HCT116 (cell line): Measurements from ENCODE around the gene AUTS2. TPM values are rescaled to one million over a fixed set of nuclear protein-coding genes. Genes with fewer than 3 reads are reported as not detected.

Experiments
- ATAC-seq: fragments of 200-7000 bp; cut with Tn5 transposase; 2 replicates; pipeline ENCODE4 v1.9.1; 2020; ENCODE audit warnings: mild to moderate bottlenecking, moderate library complexity
- BruUV-seq: library from RNA; stranded (reverse); fragments of 400-500 nt; replicated peaks from 2 replicates; lab custom pipeline; 2021; lab: Mats Ljungman, UMichigan
- CTCF ChIA-PET: fragments of 300-600 bp; sonication (Branson Sonifier 250); formaldehyde crosslinking; loops from one replicate; lab custom pipeline; 2021; ENCODE audit warnings: antibody characterized with exemption; lab: Charles Lee
- POLR2A ChIA-PET: fragments of 300-600, 350-600 bp; sonication (Branson Sonifier 250); formaldehyde crosslinking; loops from one replicate; lab custom pipeline; 2021; ENCODE audit warnings: antibody characterized with exemption; lab: Charles Lee
- RAD21 ChIA-PET, 2 experiments: fragments of 300-600 bp; sonication (Branson Sonifier 250); formaldehyde crosslinking; loops; one replicate each; lab custom pipeline; 2023; ENCODE audit warnings: low total read pairs in 2 of 2; ENCODE audit not compliant: uncharacterized antibody in 2 of 2, unreplicated experiment in 2 of 2, low non-redundant PET in 1 of 2; lab: Charles Lee
- DNase-seq: peaks from one replicate; pipeline ENCODE4 v3.0.0-alpha.2; 2010; ENCODE audit warnings: low read depth, low spot score
- H2AFZ ChIP-seq: fragments of 200-600 bp; shearing (Covaris generic), sonication (generic); 2 replicates; pipeline ENCODE4 v1.6.1; 2017; ENCODE audit warnings: low read depth, mixed run types, mixed read lengths, antibody characterized with exemption, low read length; ENCODE audit not compliant: poor library complexity, severe bottlenecking
- H3K27ac ChIP-seq: 2 replicates; pipeline ENCODE4 v1.5.1; 2012; ENCODE audit warnings: low read depth, low read length
- H3K27me3 ChIP-seq: fragments of 200-600 bp; sonication (generic); 2 replicates; pipeline ENCODE4 v1.6.1; 2016; ENCODE audit warnings: mixed run types, low read length, mixed read lengths; ENCODE audit not compliant: insufficient read depth
- H3K36me3 ChIP-seq, 2 experiments: fragments of 200-500 bp in 1 of 2; fragments of 200-600 bp in 1 of 2; sonication (Bioruptor generic) in 1 of 2; sonication (generic) in 1 of 2; 2 replicates each; pipeline versions ENCODE4 v1.5.1 to v1.6.1; 2014 to 2016; ENCODE audit warnings: low read length in 2 of 2, inconsistent platforms in 1 of 2, mixed read lengths in 1 of 2, mixed run types in 1 of 2; ENCODE audit not compliant: insufficient read depth in 2 of 2, control insufficient read depth in 1 of 2
- H3K4me1 ChIP-seq, 2 experiments: fragments of 200-600 bp in 1 of 2; sonication (generic) in 1 of 2; 2 replicates each; pipeline versions ENCODE4 v1.5.1 to v1.6.1; 2012 to 2017; ENCODE audit warnings: low read length in 2 of 2, inconsistent platforms in 1 of 2, mild to moderate bottlenecking in 1 of 2, mixed read lengths in 1 of 2, mixed run types in 1 of 2, moderate library complexity in 1 of 2; ENCODE audit not compliant: insufficient read depth in 2 of 2, control insufficient read depth in 1 of 2
- H3K4me2 ChIP-seq: fragments of 200-600 bp; sonication (generic); 2 replicates; pipeline ENCODE4 v1.6.1; 2017; ENCODE audit warnings: mixed run types, low read length, mixed read lengths
- H3K4me3 ChIP-seq, 2 experiments: fragments of 200-600 bp in 1 of 2; sonication (generic) in 1 of 2; replicated peaks in 1 of 2; 2 replicates each; pipeline ENCODE4 v1.5.1; 2011 to 2016; ENCODE audit warnings: low read length in 2 of 2, control low read depth in 1 of 2, low read depth in 1 of 2, mild to moderate bottlenecking in 1 of 2, mixed read lengths in 1 of 2, mixed run types in 1 of 2
- H3K79me2 ChIP-seq: fragments of 200-600 bp; sonication (generic); 2 replicates; pipeline ENCODE4 v1.6.1; 2017; ENCODE audit warnings: mild to moderate bottlenecking, mixed run types, low read length, moderate library complexity, mixed read lengths; ENCODE audit not compliant: insufficient read depth
- H3K9ac ChIP-seq: fragments of 200-600 bp; sonication (generic); 2 replicates; pipeline ENCODE4 v1.6.1; 2016; ENCODE audit warnings: low read length, mixed read lengths
- H3K9me2 ChIP-seq: fragments of 200-600 bp; sonication (generic), shearing (Covaris generic); 2 replicates; pipeline ENCODE4 v1.6.1; 2017; ENCODE audit warnings: mixed run types, mild to moderate bottlenecking, moderate library complexity; ENCODE audit not compliant: insufficient read depth
- H3K9me3 ChIP-seq, 2 experiments: fragments of 200-500 bp in 1 of 2; fragments of 200-600 bp in 1 of 2; sonication (Bioruptor generic) in 1 of 2; sonication (generic) in 1 of 2; 2 replicates each; pipeline ENCODE4 v1.6.1; 2014 to 2017; ENCODE audit warnings: low read length in 2 of 2, mixed read lengths in 2 of 2, inconsistent platforms in 1 of 2, low read depth in 1 of 2, mild to moderate bottlenecking in 1 of 2, mixed run types in 1 of 2, moderate library complexity in 1 of 2; ENCODE audit not compliant: control insufficient read depth in 1 of 2, insufficient read depth in 1 of 2
- H4K20me1 ChIP-seq: fragments of 200-600 bp; sonication (generic), shearing (Covaris generic); 2 replicates; pipeline ENCODE4 v1.6.1; 2017; ENCODE audit warnings: mixed run types, mild to moderate bottlenecking, moderate library complexity; ENCODE audit not compliant: insufficient read depth
- ATF3 ChIP-seq: IDR thresholded peaks from 2 replicates; pipeline ENCODE4 v1.6.1; 2012
- CEBPB ChIP-seq: IDR thresholded peaks from 2 replicates; pipeline ENCODE4 v1.6.1; 2012; ENCODE audit warnings: low read depth
- ELF1 ChIP-seq: IDR thresholded peaks from 2 replicates; pipeline ENCODE4 v1.6.1; 2012; ENCODE audit warnings: low read depth, borderline replicate concordance
- EZH2phosphoT487 ChIP-seq: fragments of 200-600 bp; IDR thresholded peaks from 2 replicates; pipeline ENCODE4 v1.6.1; 2018; ENCODE audit warnings: antibody characterized with exemption, borderline replicate concordance
- POLR2A ChIP-seq: IDR thresholded peaks from 2 replicates; pipeline ENCODE4 v1.7.0; 2011; ENCODE audit warnings: borderline replicate concordance; ENCODE audit not compliant: insufficient read depth, insufficient read length; ENCODE audit errors: extremely low read depth
- POLR2AphosphoS5 ChIP-seq: IDR thresholded peaks from 2 replicates; pipeline ENCODE4 v1.6.1; 2011; ENCODE audit warnings: mild to moderate bottlenecking, low read depth, low read length, moderate library complexity
- SRF ChIP-seq: IDR thresholded peaks from 2 replicates; pipeline ENCODE4 v1.6.1; 2012; ENCODE audit warnings: low read depth
- YY1 ChIP-seq: IDR thresholded peaks from 2 replicates; pipeline ENCODE4 v1.6.1; 2011; ENCODE audit warnings: low read length, low read depth, moderate library complexity, mild to moderate bottlenecking; ENCODE audit not compliant: insufficient replicate concordance; ENCODE audit errors: extremely low read depth
- ZBTB33 ChIP-seq: IDR thresholded peaks from 2 replicates; pipeline ENCODE4 v1.6.1; 2011; ENCODE audit warnings: mild to moderate bottlenecking, low read length, moderate library complexity; ENCODE audit not compliant: insufficient replicate concordance; ENCODE audit errors: extremely low read depth
- ZFX ChIP-seq: fragments of 450-650 bp; IDR thresholded peaks from 2 replicates; pipeline ENCODE4 v1.6.1; 2017
- intact Hi-C: fragments of 100-400 bp; cut with micrococcal nuclease; formaldehyde crosslinking; loops from 2 replicates; pipeline ENCODE4 v1.10.0; 2022
- total RNA-seq: library from RNA; stranded (reverse); gene quantifications from one replicate; pipeline ENCODE4 v1.2.1, GENCODE V29; 2021; ENCODE audit not compliant: unreplicated experiment

AUTS2 gene
- total RNA-seq, 1 experiment from 2014 or later = 0.93 TPM

GRCh38 chr7:70477036-70478010 lies 879.0 kb downstream of the AUTS2 start:
- Histone ChIP-seq H3K36me3 (no peaks in the 10 kb centered on the region), H2AFZ (no peak overlapping the region), H3K9me2 (no peaks in the 10 kb centered on the region), H3K4me2 (no peak overlapping the region), H4K20me1 (no peaks in the 10 kb centered on the region), H3K79me2 (no peaks in the 10 kb centered on the region), H3K27ac (no peak overlapping the region), H3K4me1 (no peaks in the 10 kb centered on the region), H3K4me3 (no peak overlapping the region), H3K27me3 (no peaks in the 10 kb centered on the region), H3K9me3 (peaks cover 3 to 34% of the 10 kb centered on the region in 2 experiments; a peak in 2 of 4 replicates), H3K9ac (no peak overlapping the region)
- DNase-seq = no peak
- no peak for TF ChIP-seq EZH2phosphoT487
- TF ChIP-seq ZBTB33 = no peak
- no peak for TF ChIP-seq POLR2AphosphoS5
- no peak for TF ChIP-seq YY1
- TF ChIP-seq ZFX = no peak
- no peak for TF ChIP-seq ELF1
- TF ChIP-seq ATF3 = no peak
- TF ChIP-seq CEBPB = no peak
- TF ChIP-seq SRF = no peak
- TF ChIP-seq POLR2A = no peak
- intact Hi-C loops = no loop called here
- RAD21 ChIA-PET = no interaction called here
- BruUV-seq = no TSS peak
- ATAC-seq = no peak
- CTCF ChIA-PET = no interaction called here
- POLR2A ChIA-PET = no interaction called here
